IPS-18c (cell line): ENCODE measurements around the gene GRIP1.

Experiments used
- H3K4me3 ChIP-seq: 2 replicates; pipeline ENCODE4 v1.7.0; 2013; ENCODE audit warnings: low read depth, mild to moderate bottlenecking, low read length, moderate library complexity; ENCODE audit not compliant: insufficient read depth
- H3K9me3 ChIP-seq: one replicate; pipeline ENCODE4 v1.6.1; 2013; ENCODE audit warnings: mild to moderate bottlenecking, low read length, moderate library complexity; ENCODE audit not compliant: control insufficient read depth, insufficient read depth

GRIP1 gene, protein sequence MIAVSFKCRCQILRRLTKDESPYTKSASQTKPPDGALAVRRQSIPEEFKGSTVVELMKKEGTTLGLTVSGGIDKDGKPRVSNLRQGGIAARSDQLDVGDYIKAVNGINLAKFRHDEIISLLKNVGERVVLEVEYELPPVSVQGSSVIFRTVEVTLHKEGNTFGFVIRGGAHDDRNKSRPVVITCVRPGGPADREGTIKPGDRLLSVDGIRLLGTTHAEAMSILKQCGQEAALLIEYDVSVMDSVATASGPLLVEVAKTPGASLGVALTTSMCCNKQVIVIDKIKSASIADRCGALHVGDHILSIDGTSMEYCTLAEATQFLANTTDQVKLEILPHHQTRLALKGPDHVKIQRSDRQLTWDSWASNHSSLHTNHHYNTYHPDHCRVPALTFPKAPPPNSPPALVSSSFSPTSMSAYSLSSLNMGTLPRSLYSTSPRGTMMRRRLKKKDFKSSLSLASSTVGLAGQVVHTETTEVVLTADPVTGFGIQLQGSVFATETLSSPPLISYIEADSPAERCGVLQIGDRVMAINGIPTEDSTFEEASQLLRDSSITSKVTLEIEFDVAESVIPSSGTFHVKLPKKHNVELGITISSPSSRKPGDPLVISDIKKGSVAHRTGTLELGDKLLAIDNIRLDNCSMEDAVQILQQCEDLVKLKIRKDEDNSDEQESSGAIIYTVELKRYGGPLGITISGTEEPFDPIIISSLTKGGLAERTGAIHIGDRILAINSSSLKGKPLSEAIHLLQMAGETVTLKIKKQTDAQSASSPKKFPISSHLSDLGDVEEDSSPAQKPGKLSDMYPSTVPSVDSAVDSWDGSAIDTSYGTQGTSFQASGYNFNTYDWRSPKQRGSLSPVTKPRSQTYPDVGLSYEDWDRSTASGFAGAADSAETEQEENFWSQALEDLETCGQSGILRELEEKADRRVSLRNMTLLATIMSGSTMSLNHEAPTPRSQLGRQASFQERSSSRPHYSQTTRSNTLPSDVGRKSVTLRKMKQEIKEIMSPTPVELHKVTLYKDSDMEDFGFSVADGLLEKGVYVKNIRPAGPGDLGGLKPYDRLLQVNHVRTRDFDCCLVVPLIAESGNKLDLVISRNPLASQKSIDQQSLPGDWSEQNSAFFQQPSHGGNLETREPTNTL

GRCh38 chr12:66678338-66679275, at the start of gene GRIP1:
GRIP1 (minus strand) TSS chr12:66679076; CDS start chr12:66678904, 172 bp downstream.
- Histone ChIP-seq H3K4me3 (no peak within 1 kb of the TSS), H3K9me3 (no peaks in the 10 kb centered on the region)

DNA sequence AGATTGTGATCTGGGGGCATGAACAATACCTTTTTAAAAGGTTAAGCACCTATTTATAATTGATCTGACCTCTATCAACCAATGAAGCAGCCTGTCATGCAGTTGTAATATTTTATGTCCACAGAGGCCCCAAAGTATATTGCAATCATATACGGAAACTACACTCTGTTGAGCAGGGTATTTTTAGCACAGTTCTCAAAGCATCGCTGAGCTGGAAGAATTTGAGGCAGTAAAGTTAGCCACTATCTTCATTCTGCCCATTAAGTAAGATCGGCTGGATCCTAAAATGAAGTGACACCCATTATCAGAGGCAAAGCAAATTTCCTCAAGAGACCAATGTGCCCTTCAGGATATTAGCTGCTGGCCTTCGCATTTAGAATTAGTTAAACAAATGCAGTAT, 47.7 kb upstream of the GRIP1 start:
- H3K9me3 ChIP-seq = no peaks in the 10 kb centered on the region

DNA sequence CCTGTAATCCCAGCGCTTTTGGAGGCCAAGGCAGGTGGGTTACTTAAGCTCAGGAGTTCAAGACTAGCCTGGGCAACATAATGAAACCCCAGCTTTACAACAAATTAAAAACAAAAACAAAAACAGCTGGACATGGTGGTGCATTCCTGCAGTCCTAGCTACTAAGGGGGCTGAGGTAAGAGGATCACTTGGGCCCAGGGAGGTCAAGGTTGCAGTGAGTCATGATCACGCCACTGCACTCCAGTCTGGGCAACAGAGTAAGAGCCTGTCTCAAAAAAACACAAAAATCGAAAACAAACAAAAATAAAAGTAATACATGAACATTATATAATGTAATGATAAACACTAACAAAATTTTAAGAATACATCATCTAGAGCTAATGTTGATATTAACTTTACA, 46.2 kb upstream of the GRIP1 start:
- H3K4me3 ChIP-seq = no peak overlapping the region

More for the DNA sequence above, 47.7 kb upstream of the GRIP1 start:
- H3K4me3 ChIP-seq = no peak overlapping the region

GRCh38 chr12:66724616-66725015, 45.7 kb upstream of the GRIP1 start:
- no peaks in the 10 kb centered on the region for H3K9me3 ChIP-seq

More for the DNA sequence above, 46.2 kb upstream of the GRIP1 start:
- no peaks in the 10 kb centered on the region for H3K9me3 ChIP-seq

DNA sequence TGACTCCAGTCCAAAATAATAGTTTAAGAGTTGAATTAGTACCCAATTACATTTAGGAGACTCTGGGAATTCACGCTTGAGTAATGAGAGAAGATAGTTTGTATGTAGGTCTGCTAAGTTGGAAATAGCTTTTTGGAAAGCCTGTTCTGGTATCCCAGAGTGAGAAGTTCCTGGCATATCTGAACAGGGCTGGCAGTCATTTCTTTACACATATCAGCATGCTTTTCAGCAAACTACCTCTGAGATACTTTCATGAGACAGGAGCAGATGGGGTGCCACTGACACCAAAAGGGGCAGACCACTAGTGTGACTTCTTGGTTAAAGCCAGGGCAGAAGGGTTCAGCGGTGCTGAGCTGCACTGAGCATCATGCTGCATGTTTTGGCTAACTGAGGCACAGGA, 45.1 kb upstream of the GRIP1 start:
- H3K4me3 ChIP-seq = no peak overlapping the region
- H3K9me3 ChIP-seq = no peaks in the 10 kb centered on the region

More at GRCh38 chr12:66724616-66725015, 45.7 kb upstream of the GRIP1 start:
- H3K4me3 ChIP-seq = no peak overlapping the region

- H3K9me3 ChIP-seq = no peaks in the 10 kb centered on the region
- no peak overlapping the region for H3K4me3 ChIP-seq
Measured at GRCh38 chr12:66719862-66720261, 41.0 kb upstream of the GRIP1 start.

DNA sequence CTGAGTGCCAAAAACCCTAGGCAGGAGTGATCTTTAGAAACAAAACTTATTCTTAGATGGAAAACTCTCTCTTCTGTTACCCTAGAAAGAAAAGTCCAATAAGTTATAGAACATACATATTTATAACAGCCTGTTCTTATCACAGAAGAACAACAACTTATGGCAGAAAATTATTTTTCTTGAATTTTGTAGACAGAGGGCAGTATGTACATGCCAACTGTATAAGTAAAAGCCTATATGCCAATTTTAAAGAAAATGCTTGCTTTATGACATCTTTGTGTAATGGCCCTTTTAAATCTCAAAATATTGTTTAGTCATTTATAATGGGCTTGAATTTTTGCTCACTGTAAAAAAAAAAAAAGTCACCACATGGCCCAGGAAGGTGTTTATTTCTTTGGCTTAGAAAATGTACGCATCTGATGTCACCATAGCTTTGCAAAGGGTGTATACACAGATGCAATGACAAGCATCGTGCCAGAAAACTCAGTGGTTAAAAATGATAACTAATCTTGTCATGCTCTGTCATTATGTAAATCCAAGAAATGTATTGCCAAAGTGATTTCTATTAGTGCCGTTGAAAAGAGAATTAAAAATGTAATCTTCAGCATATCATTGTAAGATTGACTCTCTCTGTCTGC, 38.3 kb upstream of the GRIP1 start:
- H3K4me3 ChIP-seq = no peak overlapping the region
- H3K9me3 ChIP-seq = no peaks in the 10 kb centered on the region

DNA sequence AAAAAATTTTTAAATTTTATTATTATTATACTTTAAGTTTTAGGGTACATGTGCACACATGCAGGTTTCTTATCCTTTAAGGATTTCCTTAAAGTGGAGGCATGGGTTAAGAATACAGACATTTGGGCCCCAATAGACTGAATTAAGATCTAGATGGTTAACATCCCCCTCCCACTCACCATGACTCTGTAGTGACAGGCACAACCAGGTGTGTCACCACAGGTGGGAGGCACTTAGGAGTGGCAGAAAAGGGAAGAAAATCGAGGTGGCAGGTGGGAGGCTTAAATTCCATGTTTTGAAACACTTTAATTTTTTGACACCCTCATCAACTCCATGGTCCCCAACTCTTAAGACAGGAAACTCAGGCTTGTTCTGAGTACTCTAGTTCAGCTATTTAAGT, 37.6 kb upstream of the GRIP1 start:
- no peak overlapping the region for H3K4me3 ChIP-seq
- H3K9me3 ChIP-seq = no peaks in the 10 kb centered on the region

DNA sequence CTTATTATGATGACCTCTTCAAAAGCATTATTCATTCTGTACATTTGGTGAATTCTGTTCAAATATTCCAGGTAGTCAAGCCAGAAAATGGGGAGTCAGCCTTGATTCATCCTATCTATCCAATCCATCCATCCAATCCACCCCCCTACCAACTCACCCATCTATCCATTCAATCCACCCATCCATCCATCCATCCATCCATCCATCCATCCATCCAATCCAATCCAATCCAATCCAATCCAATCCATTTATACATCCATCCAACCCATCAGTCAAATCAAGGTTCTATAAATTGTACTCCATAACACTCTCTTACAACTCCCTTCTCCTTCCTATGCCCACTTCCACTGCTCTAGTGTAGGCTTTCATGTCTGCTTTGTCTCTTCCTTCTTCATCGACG, 35.8 kb upstream of the GRIP1 start:
- Histone ChIP-seq H3K9me3 (no peaks in the 10 kb centered on the region), H3K4me3 (no peak overlapping the region)

DNA sequence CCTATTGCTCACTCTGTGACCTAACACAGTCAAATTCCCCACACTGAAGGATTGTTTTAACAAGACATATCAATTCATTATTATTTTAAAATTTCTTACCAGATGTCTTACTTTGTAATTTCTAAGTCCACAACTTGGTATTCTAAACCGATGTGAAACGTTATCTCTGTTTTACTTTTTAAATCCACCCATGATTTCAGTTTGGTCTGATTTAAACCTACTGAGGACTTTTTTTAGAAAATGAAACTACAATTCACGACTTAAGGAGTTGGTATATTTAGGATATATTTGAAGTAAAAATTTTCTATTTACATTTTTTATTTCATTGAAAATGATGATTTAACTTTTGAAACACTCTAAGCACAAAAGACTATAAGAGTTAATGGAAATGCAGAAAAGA, 35.1 kb upstream of the GRIP1 start:
- Histone ChIP-seq H3K9me3 (no peaks in the 10 kb centered on the region), H3K4me3 (no peak overlapping the region)

DNA sequence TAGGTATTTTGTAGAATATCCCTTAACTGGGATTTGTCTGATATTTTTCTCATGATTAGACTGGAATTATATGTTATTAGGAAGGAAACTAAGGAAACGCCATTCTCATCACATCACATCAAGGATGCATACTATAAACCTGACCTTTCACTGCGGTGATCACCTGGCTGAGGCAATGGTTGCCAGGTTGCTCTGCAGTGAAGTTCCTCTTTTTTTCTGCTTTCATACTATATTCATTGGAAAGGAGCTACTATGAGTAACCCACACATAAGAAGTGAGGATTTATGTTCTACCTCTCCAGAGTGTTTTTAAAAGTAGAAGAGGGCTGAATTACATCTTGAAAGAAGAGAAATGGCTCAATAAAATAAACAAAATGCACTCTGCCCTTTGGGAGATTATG, 31.0 kb upstream of the GRIP1 start:
- Histone ChIP-seq H3K9me3 (no peaks in the 10 kb centered on the region), H3K4me3 (no peak overlapping the region)

DNA sequence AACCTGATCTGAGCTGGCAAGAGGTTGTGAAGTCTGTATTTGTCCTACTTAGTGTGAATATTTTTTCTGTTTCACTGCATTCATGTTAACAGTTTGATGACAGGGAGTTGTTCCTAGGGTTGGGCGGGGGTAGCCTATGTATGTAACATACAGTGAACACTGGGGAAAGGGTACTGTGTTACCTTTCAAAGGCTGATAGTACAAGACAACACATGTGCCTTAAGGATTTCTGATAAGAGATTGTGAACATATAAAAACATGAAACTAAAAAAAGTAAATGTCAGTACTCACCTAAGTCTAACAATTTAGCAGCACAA, 30.5 kb upstream of the GRIP1 start:
- Histone ChIP-seq H3K4me3 (no peak overlapping the region), H3K9me3 (no peaks in the 10 kb centered on the region)

DNA sequence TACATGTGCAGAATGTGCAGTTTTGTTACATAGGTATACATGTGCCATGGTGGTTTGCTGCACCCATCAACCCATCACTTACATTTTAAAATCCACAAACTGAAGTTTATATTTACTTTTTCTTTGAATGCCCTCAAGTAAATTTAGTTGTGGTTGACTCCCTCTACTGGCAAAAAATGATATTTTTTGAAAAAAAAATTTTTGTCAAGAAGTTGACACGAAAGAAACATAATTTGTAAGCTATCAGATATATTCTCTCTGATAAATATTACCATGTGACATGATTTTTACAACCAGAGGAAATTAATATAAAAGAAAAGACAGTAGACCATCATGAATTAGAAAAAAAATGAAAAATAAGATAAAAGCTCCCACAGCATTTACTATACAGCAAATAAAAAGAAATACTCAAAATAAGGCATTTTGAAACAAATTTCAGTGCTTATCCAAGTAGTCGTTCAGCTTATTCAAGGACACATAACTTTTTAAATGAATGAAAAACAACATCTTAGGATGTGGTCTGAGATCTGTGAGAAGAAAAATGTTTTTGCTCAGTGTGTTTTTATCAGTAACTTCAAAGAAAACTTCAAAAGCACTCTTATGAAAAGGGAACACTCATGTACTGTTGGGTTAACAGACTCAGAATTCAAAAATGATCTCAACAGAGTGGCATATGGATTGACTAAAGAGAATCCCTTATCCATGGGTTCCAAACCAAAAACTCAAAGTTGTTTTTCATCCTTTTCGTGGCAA, 30.0 kb upstream of the GRIP1 start:
- H3K9me3 ChIP-seq = no peaks in the 10 kb centered on the region
- no peak overlapping the region for H3K4me3 ChIP-seq

- Histone ChIP-seq H3K4me3 (no peak overlapping the region), H3K9me3 (no peaks in the 10 kb centered on the region)
Measured at GRCh38 chr12:66707002-66707697, 28.3 kb upstream of the GRIP1 start.

GRCh38 chr12:66699738-66700482, 21.0 kb upstream of the GRIP1 start:
- H3K9me3 ChIP-seq = no peaks in the 10 kb centered on the region
- H3K4me3 ChIP-seq = no peak overlapping the region
